GM21367 (cell line): ENCODE measurements around the gene SRP68.
"Not testable (repeated sequence)": the region's sequence is repeated elsewhere in the genome, so short reads cannot be mapped to it uniquely, and the experiment has no call there.

Source experiments
- ATAC-seq: cut with Tn5 transposase; IDR thresholded peaks from one replicate; pipeline ENCODE4 v1.9.1; 2021; ENCODE audit not compliant: unreplicated experiment

SRP68 gene

DNA sequence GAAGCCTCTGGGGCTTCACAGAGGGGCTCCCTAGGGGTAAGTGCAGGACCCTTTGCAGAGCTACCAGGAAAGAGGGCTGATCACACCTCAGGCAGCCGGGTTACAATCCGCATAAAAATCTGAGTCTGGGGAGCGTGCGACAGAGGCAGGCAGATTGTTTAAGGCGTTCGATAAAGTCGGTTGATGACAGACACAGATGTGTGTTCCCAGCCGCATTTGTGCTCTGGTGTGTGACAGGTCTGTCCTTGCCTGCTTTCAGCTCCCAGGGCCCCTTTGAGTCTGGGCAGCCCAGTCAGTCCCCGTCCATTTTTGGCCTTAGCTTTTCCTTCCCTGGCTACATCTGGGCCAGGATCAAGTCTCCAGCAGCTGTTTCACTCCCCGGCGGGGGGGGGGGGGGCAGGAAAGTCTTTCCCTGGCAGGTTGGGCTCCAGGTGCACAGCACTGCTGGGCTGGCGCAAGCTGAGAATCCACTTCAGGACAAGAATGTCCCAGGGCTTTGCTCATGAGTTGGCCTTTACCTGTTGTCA is 5.3 kb upstream of the SRP68 start:
- no peak for ATAC-seq

DNA sequence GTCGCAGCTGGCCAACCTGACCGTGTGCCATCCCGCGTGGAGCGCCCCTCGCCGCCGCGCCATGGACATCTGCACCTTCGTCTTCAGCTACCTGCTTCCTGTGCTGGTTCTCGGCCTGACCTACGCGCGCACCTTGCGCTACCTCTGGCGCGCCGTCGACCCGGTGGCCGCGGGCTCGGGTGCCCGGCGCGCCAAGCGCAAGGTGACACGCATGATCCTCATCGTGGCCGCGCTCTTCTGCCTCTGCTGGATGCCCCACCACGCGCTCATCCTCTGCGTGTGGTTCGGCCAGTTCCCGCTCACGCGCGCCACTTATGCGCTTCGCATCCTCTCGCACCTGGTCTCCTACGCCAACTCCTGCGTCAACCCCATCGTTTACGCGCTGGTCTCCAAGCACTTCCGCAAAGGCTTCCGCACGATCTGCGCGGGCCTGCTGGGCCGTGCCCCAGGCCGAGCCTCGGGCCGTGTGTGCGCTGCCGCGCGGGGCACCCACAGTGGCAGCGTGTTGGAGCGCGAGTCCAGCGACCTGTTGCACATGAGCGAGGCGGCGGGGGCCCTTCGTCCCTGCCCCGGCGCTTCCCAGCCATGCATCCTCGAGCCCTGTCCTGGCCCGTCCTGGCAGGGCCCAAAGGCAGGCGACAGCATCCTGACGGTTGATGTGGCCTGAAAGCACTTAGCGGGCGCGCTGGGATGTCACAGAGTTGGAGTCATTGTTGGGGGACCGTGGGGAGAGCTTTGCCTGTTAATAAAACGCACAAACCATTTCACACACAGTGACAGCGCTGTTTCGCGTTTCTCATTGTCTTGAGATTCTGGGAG is 4.7 kb upstream of the SRP68 start:
- ATAC-seq: no peak

DNA sequence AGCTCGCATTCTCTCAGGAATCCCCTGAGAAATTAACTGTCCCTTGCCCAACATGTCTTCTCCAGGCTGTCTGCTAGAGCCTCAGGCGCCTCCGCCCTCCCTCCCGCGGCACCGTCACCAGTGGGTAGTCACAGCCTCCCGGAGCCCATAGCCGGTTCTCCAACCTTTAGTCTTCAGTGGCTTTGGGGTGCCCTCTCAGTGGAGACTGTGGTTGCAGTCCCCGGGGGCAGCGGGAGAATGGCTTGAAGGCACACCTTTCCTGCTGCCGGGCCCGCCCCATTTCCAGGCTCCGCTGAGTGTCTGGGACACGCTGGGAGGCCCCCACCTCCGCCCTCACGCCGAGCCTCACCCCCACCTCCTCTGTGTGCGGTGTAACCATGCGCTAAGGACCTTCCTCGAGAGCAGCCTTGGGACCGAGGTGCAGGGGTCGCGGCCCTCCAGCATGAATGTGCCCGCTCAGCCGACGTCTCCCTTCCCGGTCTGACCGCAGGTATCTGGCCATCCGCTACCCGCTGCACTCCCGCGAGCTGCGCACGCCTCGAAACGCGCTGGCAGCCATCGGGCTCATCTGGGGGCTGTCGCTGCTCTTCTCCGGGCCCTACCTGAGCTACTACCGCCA is 3.9 kb upstream of the SRP68 start:
- no peak for ATAC-seq

DNA sequence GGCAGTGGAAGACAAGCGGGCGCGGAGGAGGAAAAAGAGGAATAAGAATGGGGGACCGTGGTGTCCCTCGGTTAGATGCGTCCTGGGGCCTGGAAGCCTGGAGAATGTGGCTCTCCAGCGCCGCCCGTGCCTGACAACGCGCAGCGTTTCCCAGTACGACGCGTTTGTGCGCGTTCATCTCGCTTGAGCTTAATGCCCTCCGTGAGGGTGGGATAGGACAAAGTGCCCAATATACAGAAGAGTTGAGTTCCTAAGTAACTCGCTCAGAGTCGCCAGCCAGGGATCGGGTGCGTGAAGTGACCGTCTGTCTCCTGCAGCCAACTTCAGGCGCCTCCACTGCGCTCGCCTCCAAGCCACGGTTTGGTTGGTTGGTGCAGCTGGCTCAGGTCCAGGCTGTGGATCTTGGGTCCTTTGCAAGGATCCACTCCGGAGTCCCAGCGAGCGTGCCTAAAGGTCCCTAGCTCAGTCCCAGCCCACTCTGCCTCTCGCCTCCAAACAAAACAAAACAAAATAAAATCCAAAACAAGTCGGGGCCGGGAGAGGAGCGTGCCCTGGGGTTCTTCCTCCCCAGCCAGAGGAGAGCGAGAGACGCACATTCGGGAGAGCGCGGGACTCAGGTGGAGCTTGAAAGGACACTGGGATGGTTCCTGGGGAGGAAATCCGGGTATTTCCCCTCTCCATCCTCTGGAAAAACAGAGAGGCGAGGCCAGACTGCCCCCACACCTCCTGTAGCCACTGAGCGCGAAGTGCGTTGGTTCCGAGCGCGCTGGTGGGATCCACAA is 3.2 kb upstream of the SRP68 start:
- ATAC-seq: no peak

DNA sequence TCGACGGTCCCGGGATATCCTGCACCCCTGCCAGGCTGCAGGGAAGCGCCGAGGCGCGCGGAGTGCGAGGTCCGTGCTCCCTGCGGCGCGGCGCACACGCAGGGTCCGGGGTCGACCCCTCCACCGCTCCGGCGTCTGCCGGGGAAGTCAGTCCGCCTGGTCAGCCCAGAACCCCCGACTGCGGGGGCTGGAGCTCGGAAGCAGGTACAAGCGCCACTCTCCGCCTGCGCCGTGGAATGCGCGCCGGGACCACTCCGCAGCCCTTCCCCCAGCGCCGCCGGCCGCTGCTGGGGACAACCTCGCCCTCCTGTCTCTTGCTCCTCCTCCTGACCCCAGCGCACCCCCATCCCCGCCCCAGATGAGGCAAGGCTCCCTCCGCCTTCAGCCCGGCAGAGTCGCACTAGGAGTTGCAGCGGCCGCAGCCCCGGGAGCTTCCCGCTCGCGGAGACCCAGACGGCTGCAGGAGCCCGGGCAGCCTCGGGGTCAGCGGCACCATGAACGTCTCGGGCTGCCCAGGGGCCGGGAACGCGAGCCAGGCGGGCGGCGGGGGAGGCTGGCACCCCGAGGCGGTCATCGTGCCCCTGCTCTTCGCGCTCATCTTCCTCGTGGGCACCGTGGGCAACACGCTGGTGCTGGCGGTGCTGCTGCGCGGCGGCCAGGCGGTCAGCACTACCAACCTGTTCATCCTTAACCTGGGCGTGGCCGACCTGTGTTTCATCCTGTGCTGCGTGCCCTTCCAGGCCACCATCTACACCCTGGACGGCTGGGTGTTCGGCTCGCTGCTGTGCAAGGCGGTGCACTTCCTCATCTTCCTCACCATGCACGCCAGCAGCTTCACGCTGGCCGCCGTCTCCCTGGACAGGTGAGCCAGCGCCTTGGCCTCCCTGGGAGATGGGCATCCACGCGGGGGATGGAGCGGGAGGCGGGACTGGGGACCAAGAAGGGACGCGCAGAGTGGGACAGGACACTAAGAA is 2.4 kb upstream of the SRP68 start, which contains the start of gene GALR2:
TSS of gene GALR2 (plus strand) at position 392 of the 974 bp plus-strand sequence. CDS start at position 495, 103 bp downstream.
- no peak for ATAC-seq

DNA sequence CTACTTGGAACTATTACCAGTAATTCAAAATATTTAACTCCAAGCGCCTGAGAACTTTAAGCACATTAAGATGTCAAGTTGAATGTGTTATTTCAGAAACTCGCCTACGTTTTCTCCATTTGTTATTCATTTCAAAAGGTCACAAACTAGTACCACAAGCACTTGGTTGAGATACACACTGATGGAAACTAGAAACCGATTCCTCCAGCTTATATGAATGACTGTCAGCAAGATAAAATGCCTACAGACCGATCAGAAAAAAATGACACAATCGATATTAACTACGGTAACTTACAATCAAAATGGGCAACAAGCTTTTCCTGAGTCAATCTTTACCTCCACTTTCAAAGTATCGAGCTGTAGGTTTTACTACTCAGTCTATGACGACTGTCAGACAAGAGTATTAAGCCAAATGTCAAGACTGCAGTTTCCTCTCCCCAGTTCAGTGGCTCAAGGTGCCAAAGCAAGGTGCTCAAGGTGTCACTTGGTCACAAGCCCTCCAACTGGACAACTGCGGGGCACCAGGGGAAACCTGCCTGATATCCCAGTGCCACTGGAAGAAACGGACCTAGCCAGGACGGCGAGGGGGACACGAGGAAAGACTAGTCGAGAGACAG is 678 bp downstream of the SRP68 start:
- no peak for ATAC-seq

DNA sequence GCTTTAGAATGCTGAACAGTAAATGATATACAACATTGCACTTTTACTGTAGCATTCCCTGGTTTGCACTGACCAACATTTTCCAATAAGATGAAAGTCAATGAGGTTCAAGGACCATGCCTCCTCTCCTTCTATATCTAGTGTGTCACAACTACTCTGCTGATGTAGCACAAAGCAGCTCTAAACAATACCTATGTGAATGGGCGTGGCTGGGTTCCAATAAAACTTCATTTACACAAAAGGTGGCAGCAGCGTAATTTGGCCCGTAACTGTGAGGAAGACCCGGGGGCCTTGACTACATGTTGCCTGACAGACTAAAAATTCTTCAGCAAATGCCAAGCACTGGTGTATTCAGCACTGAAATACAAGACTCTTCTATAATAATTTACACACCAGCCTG is 6.5 kb downstream of the SRP68 start:
- no peak for ATAC-seq

DNA sequence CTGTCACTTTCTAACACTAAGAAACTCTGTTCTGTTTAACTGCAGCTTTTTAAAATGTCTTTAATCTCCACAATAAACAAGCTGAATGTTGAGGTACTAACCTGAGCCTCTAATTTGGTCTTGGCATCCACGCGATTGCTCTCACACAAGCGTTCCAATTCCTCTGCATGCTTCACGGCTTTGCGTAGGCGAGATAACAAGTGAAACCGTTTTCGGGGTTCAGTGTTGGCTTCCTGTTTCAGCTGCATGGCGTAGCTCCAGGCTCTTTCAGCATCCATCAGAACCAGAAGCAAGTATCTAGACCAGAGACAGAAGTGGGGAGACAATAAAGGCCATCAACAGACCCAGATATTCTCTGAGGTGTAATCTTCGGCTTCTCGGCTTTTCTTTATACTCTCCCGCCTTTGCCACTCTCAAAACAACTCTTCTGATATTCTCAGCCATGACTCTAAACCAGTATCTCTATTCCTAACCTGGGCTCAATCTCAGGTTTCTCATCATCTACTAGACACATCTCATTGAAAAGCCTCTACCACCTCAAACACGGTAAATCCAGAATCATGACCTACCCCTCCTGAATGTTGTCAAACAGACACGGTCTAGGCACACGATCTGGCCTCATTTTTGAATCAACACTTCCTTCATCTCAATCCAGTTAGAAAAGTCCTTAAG is 8.3 kb downstream of the SRP68 start:
- no peak for ATAC-seq

DNA sequence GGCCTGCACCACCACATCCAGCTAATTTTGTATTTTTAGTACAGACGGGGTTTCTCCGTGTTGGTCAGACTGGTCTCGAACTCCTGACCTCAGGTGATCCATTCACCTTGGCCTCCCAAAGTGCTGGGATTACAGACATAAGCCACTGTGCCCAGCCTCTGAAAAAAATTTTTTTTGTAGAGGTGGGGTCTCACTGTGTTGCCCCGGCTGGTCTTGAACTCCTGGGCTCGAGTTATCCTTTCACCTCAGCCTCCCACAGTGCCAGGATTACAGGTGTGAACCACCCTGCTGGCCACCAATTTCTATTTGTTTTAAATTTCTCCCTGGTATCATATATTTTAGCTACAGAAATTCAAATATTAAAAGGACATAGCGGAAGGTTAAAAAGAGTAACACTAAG is 14.1 kb downstream of the SRP68 start:
- ATAC-seq: not testable (repeated sequence)

DNA sequence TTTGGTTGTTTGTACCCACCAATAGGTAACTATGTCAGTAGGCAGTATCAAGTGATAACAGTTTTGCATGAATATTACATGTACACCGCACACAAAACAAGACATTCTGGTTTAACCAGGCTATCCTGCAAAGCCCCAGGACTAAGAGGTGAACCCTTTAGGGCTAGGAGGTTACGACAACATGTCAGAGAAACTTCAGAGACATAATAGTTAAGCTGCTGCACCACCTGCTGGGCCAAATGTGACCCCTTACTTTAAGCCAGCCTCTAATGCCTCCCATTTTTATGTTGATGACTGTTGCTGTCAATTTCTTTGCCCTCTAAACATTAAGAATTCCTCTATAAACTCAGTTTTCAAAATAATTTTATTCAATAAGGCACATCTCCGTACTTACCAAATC is 15.4 kb downstream of the SRP68 start:
- no peak for ATAC-seq

DNA sequence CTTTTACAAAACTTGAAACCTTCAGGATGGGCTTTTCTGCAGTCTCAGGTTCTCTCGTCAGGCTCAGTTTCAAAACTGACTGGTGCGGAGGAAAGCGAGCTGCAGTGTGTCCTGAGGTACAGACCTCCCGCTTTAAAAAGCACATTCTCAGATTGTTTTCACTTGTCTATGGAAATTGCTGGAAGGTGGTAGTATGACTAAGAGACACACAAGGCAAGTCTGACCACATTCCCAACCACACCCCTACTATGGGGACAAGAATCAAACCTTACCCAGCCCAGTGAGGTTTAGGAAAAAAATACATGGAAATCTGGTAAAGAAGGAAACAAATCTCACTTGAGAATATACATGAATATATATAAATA is 18.2 kb downstream of the SRP68 start:
- ATAC-seq: no peak

DNA sequence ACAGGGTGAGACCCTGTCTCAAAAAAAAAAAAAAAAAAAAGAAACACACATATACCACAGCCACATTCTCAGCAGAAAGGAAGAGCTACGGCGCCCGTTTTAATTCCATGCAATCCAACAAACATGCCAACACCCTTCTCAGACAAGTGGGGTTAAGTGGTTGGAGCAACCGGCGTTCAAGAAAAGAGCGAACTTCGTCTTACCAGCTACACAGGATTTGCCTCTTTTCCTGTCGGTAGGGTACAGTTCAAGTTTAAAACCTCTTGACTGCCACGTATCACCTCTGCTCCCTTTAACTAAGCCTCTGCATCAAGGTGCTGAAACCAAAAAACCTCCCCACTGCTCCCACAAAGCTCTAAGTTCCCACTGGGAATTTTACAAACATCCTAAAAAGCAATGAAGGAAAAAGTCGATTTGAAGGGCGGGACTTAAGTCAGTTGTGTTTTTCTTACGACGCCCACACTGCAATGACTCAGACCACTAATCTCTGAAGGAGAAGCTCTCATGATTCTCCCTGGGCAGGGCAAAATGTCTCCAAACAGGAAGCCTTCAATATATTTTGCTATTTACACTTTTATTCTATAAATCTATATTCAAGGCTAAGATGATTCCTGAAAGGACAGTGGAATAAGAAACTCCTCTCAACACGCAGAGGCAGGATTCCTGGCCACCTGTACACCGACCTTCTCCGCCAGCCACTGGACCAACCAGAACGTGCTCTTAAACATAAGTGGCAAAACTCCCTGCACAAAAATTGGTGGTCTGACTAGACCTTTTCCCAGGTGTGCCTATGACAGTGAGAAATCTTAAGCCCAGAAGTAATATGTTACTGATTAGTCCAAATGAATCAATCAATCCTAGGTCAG is 18.8 kb downstream of the SRP68 start:
- no peak for ATAC-seq

DNA sequence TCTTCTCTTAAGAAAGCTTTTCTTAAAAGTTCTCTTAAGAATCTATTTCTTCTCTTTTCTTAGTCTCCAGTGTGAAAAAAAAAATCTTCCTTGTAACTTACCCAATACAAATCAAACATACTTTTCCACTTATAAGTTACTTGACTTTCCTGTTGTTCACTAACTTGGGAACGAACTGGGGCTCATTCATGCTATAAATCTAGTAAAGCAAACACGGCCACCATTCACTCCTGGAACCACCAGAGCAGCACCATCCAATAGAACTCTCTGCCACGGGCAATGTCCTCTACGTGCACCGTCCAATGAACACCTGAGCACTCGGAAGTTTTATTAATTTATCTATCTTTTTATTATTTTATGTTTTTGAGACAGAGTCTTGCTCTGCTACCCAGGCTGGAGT is 20.8 kb downstream of the SRP68 start:
- ATAC-seq: no peak

DNA sequence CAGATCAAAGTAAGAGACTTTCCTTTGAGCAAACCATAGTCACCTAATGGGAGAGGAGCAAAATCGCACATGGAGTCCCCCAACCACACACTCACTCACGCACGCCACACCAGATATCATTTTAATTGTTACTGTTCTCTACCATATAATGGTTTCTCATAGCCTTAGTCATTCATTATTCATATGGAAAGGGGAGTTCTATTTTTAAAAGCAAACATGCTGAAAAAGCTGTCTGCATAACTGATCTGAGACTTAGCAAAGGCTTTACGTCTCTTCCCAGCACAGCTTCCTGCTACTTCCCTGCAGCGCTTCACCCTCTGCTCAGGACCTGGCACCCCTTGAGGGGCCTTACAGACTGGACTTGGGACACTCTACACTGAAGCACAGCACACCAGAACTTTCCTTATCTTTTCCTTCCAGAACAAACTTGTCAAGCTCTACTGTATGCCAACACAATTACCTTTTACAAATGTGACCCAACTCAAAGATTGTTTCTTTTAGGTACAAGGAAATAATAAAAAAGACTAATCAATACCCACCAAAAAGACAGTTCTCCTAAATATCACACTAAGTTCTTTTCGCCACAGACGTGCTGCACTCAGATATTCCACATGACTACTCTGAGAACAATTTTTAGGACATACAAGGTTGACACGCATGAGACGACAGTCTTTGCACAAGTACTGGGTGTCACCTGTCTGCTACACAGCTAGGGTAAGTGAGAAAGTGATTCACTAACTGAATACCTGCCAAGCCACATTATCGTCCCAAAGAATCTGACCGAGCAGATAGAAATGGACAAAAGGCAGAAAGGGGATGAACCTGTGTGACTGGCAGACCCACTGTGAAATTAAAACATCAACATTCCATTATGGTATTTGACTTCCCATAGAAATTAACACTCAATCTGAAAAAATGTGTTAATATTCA is 21.5 kb downstream of the SRP68 start:
- ATAC-seq: no peak

DNA sequence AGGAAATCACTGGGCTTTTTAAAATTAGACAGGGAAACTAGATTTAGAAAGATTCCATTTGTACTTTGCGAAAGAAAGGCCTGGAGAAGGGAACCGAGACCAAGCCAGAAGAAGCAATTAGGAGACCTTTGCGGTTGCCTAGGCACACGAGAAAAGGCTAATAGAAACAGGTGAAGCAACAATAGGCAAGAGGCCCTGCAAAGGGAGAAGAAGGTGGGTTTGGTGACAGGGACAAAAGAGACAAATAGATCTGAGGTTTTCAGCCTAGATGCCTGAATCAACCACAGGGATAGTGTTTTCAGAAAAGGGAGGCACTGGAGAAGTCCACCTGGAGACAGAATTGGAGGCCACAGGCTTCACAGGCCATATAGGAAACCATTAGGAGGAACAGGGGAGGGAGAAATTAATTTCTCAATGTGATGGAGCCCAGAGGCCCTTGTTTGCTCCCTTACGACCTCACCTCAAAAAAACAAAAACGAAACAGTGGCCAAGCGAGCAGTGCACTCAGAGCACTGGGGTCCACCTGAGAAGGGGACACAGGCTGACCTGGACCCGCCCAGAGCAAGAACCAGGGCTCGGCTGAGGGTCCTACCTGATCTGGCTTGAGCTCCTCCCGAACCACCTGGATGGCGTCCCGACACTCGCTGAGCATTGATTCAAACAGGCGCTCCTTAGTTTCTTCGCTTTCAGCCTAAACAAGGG is 22.3 kb downstream of the SRP68 start:
- ATAC-seq: no peak

DNA sequence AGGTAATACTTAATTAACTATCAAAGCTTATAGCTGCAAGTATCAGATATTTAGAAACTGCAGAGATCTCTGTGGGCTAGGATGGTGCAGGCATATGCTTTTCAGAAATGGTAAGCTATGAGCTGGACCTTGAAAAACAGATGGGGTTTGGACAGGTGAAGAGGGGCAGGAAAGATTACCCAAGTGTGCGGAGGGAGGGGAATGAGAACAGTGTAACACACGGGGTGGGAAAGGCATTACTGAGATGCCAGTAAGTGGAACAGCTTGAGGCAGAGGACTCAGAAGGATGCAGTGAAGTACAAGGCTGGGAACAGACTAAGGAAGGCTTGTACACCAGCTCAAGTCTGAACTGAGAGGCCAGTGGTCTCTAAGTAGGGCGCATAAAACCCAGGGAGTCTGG is 23.1 kb downstream of the SRP68 start:
- ATAC-seq: no peak

DNA sequence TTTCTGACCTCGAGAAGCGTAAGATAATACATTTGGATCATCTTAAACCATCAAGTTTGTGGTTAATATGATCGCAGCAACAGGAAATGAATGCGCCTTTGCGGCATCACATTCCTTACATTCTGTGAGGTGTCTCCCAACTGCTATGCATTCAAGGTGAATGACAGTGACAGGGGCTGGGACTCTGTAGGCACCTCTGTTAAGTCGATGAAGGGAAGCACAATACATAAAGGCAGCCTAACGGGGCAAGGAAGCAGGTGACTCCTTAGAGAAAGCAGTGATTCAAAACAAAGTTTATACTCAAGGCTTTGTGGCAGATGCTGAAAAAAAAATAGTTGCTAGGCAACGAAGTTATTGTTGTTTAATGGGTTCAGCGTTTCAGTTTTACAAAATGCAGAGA is 23.6 kb downstream of the SRP68 start:
- ATAC-seq: no peak
